Epithelial cell of proximal tubule (primary cell): ENCODE measurements around the gene PODN. TPM values are rescaled to one million over a fixed set of nuclear protein-coding genes. Genes with fewer than 3 reads are reported as not detected.

Experiments
- DNase-seq: peaks from one replicate; pipeline ENCODE4 v3.0.0-alpha.2; 2011; ENCODE audit warnings: low read depth
- H3K4me3 ChIP-seq: 2 replicates; pipeline ENCODE4 v1.5.1; 2011; ENCODE audit warnings: low read depth, mild to moderate bottlenecking, low read length
- total RNA-seq: library from RNA; depleted of rRNA; stranded (reverse); fragments of >200 nt; gene quantifications from 2 replicates; pipeline ENCODE4 v1.2.3, GENCODE V29; 2015
- TF ChIP-seq, protein P1 (sequence below): conservative IDR thresholded peaks from 2 replicates; pipeline ENCODE4 v1.5.1; 2012; ENCODE audit warnings: low read depth, mild to moderate bottlenecking, low read length

The PODN gene
- total RNA-seq, 1 donor from 2014 or later: 0.06 TPM

- H3K4me3 ChIP-seq: no peak overlapping the region
- no peak for DNase-seq
- TF ChIP-seq, protein P1, sequence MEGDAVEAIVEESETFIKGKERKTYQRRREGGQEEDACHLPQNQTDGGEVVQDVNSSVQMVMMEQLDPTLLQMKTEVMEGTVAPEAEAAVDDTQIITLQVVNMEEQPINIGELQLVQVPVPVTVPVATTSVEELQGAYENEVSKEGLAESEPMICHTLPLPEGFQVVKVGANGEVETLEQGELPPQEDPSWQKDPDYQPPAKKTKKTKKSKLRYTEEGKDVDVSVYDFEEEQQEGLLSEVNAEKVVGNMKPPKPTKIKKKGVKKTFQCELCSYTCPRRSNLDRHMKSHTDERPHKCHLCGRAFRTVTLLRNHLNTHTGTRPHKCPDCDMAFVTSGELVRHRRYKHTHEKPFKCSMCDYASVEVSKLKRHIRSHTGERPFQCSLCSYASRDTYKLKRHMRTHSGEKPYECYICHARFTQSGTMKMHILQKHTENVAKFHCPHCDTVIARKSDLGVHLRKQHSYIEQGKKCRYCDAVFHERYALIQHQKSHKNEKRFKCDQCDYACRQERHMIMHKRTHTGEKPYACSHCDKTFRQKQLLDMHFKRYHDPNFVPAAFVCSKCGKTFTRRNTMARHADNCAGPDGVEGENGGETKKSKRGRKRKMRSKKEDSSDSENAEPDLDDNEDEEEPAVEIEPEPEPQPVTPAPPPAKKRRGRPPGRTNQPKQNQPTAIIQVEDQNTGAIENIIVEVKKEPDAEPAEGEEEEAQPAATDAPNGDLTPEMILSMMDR: no peak
Measured at GRCh38 chr1:53133261-53134041, 71.4 kb downstream of the PODN start.

DNA sequence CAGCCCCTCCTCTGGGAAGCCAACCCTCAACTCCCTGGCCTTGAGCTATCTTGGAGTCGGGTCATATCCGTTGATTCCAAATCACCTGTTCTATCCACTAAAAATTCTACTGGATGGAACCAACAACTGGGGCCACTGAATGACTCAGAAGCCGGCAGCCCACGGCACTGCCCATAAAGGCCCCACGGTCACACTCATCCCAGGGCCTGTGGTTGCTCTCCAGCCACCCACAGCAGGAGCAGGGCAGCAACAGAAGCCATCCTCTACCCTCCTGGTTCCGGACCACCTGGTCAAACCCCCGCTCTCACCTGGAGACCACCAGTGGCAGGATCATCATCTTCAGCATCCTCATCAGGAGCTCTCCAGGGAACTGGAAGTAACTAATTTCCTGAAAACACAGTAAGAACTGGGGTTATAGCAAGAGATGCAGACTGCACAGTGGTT, 72.1 kb downstream of the PODN start:
- no peak for DNase-seq
- TF ChIP-seq, protein P1: no peak
- no peak overlapping the region for H3K4me3 ChIP-seq

Other genes with a start within 250 kb of the PODN start
- 0.86 and 3.3 TPM in 2 replicates for gene ZYG11A, start 219.5 kb upstream of the PODN start, total RNA-seq
- 23.2 and 47.7 TPM in 2 replicates for gene ECHDC2, start 140.5 kb upstream of the PODN start, total RNA-seq
- 68.7 and 110 TPM in 2 replicates for gene SCP2, start 134.9 kb upstream of the PODN start, total RNA-seq
- not detected in 2 replicates for gene SLC1A7, start 80.4 kb downstream of the PODN start, total RNA-seq
- 11.9 and 17.4 TPM in 2 replicates for gene CPT2, start 134.6 kb downstream of the PODN start, total RNA-seq
- 52.2 and 60.8 TPM in 2 replicates for gene CZIB, start 158.4 kb downstream of the PODN start, total RNA-seq
- gene MAGOH, start 176.3 kb downstream of the PODN start, total RNA-seq: 24.8 and 81.3 TPM in 2 replicates